Measurements from ENCODE around the gene CSTF1.

CSTF1 gene

DNA sequence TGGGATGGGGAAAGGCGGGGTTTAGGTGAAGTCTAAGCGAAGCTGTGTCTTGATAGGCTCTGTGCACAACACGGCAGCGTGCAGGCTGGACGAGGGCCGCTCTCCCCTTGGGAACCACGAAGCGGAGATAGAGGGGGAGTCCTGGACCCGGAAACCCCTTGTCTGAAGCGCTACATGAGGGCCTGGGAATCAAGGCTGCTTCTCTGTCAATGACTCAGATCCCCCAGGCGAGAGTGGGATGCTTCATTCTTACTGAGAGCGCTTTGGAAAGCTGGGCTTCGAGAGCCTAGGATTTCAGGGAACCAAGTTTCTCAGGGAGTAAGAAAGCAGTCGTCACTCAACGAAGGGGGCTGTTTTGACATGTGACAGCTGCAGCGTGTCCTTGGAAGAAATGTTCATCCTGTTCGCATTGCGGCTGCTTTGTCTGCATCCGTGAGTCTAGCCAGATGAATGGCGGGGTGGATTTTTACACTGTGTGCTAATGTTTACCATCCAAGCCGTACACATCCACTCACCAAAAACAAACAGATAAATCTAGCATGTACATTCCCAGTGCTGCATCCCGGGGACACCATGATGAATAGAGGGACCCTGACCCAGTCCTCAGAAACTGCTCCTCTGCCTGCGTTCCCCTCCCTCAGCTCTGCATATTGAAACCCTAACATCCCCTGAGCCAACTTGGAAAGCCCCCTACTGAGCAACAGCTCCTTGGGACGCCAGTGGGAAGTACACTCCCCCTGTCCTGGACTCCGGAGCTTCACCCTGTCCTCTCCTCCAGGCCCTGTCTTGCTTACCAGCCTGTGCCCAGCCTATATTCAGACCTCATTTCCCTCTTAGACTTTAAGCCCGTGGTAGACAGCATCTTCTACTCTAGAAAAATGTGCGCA is 51.5 kb downstream of the CSTF1 start:
- TF ChIP-seq, protein P1, sequence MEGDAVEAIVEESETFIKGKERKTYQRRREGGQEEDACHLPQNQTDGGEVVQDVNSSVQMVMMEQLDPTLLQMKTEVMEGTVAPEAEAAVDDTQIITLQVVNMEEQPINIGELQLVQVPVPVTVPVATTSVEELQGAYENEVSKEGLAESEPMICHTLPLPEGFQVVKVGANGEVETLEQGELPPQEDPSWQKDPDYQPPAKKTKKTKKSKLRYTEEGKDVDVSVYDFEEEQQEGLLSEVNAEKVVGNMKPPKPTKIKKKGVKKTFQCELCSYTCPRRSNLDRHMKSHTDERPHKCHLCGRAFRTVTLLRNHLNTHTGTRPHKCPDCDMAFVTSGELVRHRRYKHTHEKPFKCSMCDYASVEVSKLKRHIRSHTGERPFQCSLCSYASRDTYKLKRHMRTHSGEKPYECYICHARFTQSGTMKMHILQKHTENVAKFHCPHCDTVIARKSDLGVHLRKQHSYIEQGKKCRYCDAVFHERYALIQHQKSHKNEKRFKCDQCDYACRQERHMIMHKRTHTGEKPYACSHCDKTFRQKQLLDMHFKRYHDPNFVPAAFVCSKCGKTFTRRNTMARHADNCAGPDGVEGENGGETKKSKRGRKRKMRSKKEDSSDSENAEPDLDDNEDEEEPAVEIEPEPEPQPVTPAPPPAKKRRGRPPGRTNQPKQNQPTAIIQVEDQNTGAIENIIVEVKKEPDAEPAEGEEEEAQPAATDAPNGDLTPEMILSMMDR (IDR thresholded peaks at IDR 0.05; ENCODE audit: low read depth, low read length): no peak
- no peak for DNase-seq
- no peaks in the 10 kb centered on the region for H3K36me3 ChIP-seq

DNA sequence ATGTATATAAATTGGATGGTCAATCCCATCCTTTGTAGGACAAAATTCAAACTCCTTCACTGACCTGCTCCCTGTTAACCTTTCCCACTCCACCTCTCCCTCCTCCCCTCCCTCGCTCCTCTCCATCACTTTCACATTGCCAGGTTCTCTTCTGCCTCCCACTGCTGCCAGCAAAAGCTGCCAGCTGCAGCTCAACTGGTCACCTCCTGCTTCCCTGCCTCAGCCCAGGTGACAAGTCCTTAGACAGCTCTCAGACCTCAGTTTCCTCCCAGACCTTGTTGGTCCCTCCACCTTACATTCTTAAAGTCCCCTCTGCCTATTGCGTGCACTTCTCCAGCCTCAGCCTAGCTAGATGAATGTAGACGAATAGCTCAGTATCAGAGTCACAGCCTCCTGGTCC is 52.7 kb downstream of the CSTF1 start:
- Histone ChIP-seq H3K4me3 (ENCODE audit: low read depth, low read length) (no peak overlapping the region), H3K4me1 (no peaks in the 10 kb centered on the region), H3K36me3 (no peaks in the 10 kb centered on the region), H3K27me3 (no peaks in the 10 kb centered on the region), H3K9me3 (no peaks in the 10 kb centered on the region)
- TF ChIP-seq, protein P1 (IDR thresholded peaks at IDR 0.05; ENCODE audit: low read depth, low read length): no peak
- DNase-seq: no peak

More for the DNA sequence above, 51.5 kb downstream of the CSTF1 start:
- no peaks in the 10 kb centered on the region for H3K9me3 ChIP-seq
- no peaks in the 10 kb centered on the region for H3K4me1 ChIP-seq
- no peaks in the 10 kb centered on the region for H3K27me3 ChIP-seq
- no peak overlapping the region for H3K4me3 ChIP-seq (ENCODE audit: low read depth, low read length)

DNA sequence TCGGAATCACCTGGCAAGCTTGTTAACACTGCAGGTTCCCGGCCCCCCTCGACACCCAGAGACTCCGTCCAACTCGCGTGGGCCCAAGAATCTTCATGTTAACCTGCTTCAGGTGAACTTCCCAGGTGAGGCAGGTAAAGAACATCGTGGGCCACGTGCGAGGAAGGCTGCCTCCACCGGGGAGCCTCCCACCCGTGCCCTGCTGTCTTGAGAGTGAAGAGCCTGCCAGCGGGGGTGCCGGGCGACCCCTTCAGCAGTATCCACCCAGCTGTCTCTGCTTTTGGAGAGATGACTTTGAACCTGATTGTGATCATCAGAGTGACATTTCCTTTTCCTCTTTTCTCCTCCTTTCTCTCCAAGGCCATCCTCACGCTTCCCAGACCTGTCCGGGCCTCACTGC is 53.1 kb downstream of the CSTF1 start:
- no peak overlapping the region for H3K4me3 ChIP-seq (ENCODE audit: low read depth, low read length)
- no peaks in the 10 kb centered on the region for H3K27me3 ChIP-seq

DNA sequence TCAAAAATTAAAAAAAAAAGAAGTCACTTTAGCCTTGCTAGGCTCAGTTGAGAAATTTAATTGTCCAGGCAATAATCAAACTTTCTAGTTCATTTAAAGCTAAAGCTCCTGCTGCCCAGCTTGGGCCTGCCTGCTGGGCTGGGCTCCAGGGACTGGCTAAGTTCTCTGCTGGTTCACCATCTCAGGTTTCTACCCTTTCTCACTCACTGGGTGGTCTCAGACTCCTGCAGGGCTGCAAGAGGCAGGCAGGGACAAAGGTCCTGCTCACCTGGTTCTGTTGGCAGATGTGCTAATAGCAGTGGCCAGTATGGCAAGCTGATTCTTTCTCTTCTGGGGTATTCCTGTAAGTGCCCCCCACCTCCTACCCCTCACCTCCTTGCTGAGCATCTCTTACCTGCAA is 54.8 kb downstream of the CSTF1 start:
- Histone ChIP-seq H3K27me3 (no peaks in the 10 kb centered on the region), H3K9me3 (no peaks in the 10 kb centered on the region), H3K4me3 (ENCODE audit: low read depth, low read length) (no peak overlapping the region), H3K36me3 (no peaks in the 10 kb centered on the region), H3K4me1 (no peaks in the 10 kb centered on the region)
- TF ChIP-seq, protein P1 (IDR thresholded peaks at IDR 0.05; ENCODE audit: low read depth, low read length): no peak
- DNase-seq: no peak

More for the DNA sequence above, 53.1 kb downstream of the CSTF1 start:
- TF ChIP-seq, protein P1 (IDR thresholded peaks at IDR 0.05; ENCODE audit: low read depth, low read length): no peak
- no peaks in the 10 kb centered on the region for H3K36me3 ChIP-seq
- H3K9me3 ChIP-seq: no peaks in the 10 kb centered on the region
- DNase-seq: no peak
- H3K4me1 ChIP-seq: no peaks in the 10 kb centered on the region

DNA sequence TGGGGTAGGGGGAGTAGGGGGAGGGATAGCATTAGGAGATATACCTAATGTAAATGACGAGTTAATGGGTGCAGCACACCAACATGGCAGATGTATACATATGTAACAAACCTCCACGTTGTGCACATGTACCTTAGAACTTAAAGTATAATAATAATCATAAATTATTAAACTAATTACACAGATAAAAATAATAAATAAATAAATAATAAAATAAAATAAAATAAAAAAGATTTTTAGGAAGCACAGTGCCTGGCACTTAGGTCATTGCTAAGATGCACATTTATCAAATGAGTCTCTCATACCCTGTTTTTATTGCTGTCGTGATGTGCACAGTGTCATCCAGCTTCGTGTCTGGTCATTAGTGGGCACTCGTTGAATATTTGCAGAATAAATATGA is 57.0 kb downstream of the CSTF1 start:
- Histone ChIP-seq H3K9me3 (no peaks in the 10 kb centered on the region), H3K4me3 (ENCODE audit: low read depth, low read length) (no peak overlapping the region), H3K27me3 (no peaks in the 10 kb centered on the region), H3K36me3 (no peaks in the 10 kb centered on the region), H3K4me1 (no peaks in the 10 kb centered on the region)
- TF ChIP-seq, protein P1 (IDR thresholded peaks at IDR 0.05; ENCODE audit: low read depth, low read length): no peak
- DNase-seq: no peak

DNA sequence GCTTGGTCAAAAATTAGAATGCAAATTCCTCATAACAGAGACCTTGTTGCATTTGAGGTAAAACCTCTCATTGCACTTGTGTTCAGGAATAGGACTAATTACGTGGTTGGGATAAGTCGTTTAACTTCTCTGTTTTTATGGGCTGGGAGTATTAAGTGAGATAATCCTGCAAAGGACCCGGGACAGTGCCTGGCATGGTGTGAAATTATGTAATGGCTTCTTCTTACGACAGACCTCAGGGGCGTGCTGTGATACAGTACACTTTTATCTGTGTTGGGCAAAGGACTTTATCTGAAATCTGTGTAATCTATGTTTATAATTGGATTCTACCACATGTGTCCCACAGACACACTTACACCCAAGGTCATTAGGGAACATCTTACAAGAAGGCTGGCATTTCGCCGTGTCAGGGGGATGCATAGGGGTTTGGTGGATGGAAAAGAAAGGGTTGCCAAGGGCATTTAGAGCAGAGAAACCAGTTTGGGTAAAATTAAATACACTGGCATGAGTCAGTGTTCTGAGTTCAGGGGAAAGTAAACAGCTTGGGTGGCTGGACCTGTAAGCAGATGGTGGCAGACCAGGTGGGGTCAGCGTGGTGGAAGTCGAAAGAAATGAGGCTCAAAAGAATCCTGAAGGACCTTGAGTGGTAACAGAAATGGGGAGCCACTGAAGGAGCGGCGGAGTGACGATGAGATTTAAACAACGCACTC is 58.8 kb downstream of the CSTF1 start:
- DNase-seq: no peak
- Histone ChIP-seq H3K4me3 (ENCODE audit: low read depth, low read length) (no peak overlapping the region), H3K27me3 (no peaks in the 10 kb centered on the region), H3K4me1 (no peaks in the 10 kb centered on the region; the same call in 1 of the 2 replicates), H3K9me3 (no peaks in the 10 kb centered on the region), H3K36me3 (no peaks in the 10 kb centered on the region)
- TF ChIP-seq, protein P1 (IDR thresholded peaks at IDR 0.05; ENCODE audit: low read depth, low read length): no peak
